GM18951 (cell line): Measurements from ENCODE around the gene SNX32.
"Not testable (repeated sequence)": the region's sequence is repeated elsewhere in the genome, so short reads cannot be mapped to it uniquely, and the experiment has no call there.

Source experiments
- POLR2A ChIP-seq: IDR thresholded peaks from 4 replicates; pipeline ENCODE4 v1.6.1; 2011; ENCODE audit warnings: mild to moderate bottlenecking; ENCODE audit not compliant: insufficient read length, insufficient read depth; ENCODE audit errors: extremely low read depth
- in situ Hi-C: fragments of 300-500 bp; cut with MboI; formaldehyde crosslinking; loops from one replicate; pipeline ENCODE4 v1.12.0; 2022; ENCODE audit warnings: low sequenced_read_pairs, mixed read lengths, inconsistent platforms; ENCODE audit not compliant: unreplicated experiment

SNX32 gene

DNA sequence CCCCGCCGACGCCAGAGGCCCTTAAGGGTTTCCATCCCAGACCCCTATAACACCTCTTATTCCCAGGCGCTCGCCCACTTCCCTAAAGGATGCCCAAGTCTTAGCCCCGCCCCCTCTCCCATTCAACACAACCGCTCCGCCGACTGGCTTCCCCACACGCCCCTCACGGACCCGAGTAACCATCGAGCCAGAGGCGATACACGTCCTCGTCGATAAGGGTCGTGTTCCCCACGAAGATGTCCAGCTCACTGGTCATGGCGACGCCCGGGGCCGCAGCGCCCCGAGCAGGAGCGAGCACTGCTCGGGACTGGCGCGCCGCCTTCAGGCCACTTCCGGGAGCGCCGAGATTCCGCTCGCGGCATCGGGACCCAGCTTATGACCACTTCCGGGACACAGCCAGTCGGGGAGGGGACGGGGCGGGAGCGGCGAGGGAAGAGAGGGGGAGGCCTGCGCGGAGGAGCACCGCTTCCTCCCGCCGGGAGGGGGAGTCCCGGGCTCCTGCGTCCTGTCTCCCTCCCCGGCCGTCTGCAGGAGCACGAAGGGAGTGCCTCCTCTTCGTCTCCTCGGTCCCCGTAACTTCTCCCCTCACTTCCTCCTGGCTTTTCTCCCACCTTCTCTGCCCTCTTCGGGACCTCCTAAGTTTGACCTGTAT is 54.5 kb downstream of the SNX32 start, which contains the start of gene FIBP:
Gene FIBP (minus strand): TSS at position 309 of the 652 bp plus-strand sequence. CDS start 53 bp downstream, at position 256.
- in situ Hi-C loops: no loop called here
- TF ChIP-seq POLR2A: peak; percentile 96

GRCh38 chr11:65890324-65891218 is 56.8 kb downstream of the SNX32 start, which contains the start of gene CCDC85B:
TSS of gene CCDC85B (plus strand) at chr11:65890673. CDS start at chr11:65890784, 111 bp downstream.
- peak; percentile 100 for TF ChIP-seq POLR2A
- in situ Hi-C loops: no loop called here

DNA sequence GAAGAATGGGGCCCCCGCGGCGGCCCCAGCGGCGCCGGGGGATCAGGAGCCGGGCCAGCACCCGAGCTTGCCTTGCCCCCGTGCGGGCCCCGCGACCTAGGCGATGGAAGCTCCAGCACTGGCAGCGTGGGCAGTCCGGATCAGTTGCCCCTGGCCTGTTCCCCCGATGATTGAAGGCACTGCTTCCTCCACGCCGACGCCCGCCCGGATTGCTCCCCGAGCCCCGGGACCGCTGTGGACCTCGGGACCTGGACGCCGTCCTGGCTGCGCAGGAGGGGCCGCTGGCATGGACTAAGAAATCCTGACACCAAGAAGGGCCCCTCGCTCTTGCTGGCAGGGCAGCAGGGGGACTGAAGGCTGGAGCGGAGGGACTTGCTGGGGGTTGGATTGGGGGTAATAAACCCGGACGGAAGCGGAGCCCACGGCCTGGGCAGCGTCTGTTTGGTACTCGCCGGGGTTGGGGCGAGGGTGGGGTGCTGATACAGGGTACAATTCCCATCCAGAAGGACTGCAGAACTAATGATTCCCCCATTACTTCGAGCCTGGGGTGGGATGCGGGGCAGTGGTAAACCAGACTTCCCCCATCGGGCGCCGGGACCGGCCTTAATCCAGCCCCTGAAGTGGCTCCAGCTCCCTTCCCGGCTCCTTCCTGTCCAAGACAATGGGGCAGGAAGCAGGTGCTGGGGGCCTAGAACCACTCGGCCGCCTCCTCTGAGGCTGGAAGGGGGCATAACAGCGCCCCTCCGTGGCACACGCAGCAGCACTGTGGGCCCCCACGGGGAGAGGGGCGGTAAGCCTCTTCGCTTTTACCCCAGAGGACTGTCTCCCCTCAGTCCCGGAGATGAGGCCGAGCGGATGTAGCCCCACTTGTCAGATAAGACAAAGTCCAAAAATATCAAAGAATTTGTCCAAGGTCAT is 57.7 kb downstream of the SNX32 start:
- TF ChIP-seq POLR2A: peak; percentile 15
- in situ Hi-C loops: no loop called here

- in situ Hi-C loops: not testable (repeated sequence)
These were observed 58.4 kb downstream of the SNX32 start for GRCh38 chr11:65892137-65892540.

DNA sequence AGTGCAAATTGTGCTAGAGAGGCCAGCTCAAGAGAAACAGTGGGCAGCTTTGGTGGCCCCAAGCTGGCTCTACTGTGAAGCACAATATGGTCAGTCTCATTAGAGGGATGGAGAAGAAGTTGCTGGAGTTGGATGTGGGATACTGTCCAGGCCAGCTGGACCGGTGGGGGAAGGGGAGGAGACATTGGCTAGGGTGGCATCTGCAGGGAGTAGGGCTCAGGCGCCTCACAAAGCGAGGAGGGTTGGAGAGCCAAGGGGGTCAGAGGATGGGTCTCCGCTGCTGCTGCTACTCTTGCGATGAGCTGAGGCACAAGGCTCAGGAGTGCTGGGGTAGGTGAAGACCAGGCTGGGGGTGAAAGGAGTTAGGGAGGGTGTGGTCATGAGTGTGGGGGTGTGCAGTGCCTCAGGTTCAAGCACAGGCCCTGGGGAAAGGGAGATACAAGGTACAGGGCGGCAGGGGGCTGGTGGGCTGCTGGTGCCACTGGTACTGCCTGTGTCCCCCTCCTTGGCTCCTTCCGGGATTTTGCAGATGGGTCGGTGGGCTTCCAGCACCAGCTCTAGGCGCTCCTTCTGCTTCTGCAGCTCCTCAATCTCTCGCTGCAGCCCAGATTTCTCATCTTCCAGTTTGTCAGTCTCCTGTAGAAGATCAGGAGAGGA is 59.0 kb downstream of the SNX32 start:
- in situ Hi-C loops: no loop called here
- TF ChIP-seq POLR2A: peak; percentile 24

GRCh38 chr11:65894034-65894591 is 60.4 kb downstream of the SNX32 start:
- in situ Hi-C loops: no loop called here

GRCh38 chr11:65895482-65895981 is 61.8 kb downstream of the SNX32 start:
- in situ Hi-C loops: no loop called here
- no peak for TF ChIP-seq POLR2A

More at GRCh38 chr11:65894034-65894591, 60.4 kb downstream of the SNX32 start:
- peak; percentile 59 for TF ChIP-seq POLR2A

GRCh38 chr11:65896034-65896999 is 62.6 kb downstream of the SNX32 start:
- in situ Hi-C loops: no loop called here
- no peak for TF ChIP-seq POLR2A

DNA sequence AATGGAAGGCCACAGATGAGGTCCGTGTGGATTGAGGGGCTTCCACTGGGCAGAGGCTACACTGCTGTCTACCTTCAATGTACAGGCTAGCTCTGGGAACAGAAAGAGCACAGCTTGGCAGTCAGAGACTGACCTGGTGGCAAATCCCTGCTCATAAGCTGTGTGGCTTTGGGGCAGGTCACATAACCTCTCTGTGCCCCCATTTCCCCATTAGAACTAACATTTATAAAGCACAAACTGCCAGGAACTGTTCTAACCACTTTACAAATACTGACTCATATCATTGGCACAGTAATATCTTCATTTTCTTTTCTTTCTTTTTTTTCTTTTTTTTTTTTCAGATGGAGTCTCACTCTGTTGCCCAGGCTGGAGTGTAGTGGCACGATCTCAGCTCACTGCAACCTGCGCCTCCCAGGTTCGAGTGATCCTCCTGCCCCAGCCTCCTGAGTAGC is 63.3 kb downstream of the SNX32 start:
- TF ChIP-seq POLR2A: no peak
- in situ Hi-C loops: no loop called here

DNA sequence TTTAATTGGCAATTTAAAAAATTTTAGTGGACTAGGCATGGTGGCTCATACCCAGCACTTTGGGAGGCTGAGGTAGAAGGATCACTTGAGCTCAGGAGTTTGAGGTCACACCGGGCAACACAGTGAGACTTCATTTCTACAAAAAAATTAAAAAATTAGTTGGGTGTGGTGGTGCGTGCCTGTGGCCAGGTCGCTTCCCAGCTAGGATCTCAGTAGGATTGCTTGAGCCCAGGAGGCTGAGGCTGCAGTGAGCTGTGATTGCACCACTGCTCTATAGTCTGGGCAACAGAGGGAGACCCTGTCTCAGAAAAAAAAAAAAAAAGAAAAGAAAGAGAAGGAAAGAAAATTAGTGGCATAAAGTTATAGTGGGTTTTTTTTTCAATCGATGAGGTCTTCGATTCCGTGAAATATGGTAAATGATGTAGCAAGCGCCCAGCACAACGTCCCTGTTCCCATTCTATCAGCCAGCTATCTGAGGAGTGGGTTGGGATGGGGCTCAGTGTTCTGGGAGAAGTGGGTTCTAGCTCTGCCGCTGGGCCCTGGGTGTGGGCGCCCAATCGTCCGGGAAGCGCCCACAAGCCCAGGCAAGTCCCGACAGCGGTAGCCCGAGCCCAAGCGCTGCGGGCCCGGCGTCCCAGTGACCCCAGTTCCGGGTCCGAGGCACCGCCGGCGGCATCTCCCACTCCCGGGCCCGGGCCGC is 65.0 kb downstream of the SNX32 start:
- no peak for TF ChIP-seq POLR2A
- in situ Hi-C loops: no loop called here
